LNCAP (cell line): ENCODE data around the gene RANBP10.

Source experiments
- CTCF ChIP-seq: fragments of 450-650 bp; IDR thresholded peaks from 2 replicates; pipeline ENCODE4 v1.5.1; 2017; ENCODE audit warnings: mild to moderate bottlenecking

The RANBP10 gene

GRCh38 chr16:67731071-67731752 is 75.1 kb downstream of the RANBP10 start:
- no peak for TF ChIP-seq CTCF

- TF ChIP-seq CTCF: no peak
These were observed 76.0 kb downstream of the RANBP10 start for GRCh38 chr16:67730326-67730725.

- no peak for TF ChIP-seq CTCF
These were observed 76.6 kb downstream of the RANBP10 start for GRCh38 chr16:67729636-67730248.

GRCh38 chr16:67727521-67728485 is 78.6 kb downstream of the RANBP10 start:
- no peak for TF ChIP-seq CTCF

- no peak for TF ChIP-seq CTCF
These were observed 80.0 kb downstream of the RANBP10 start for GRCh38 chr16:67726106-67727034.

GRCh38 chr16:67723911-67724305 is 82.5 kb downstream of the RANBP10 start:
- TF ChIP-seq CTCF: no peak
